ENCODE results near the gene IGFALS. TPM values are rescaled to one million over a fixed set of nuclear protein-coding genes. Genes with fewer than 3 reads are reported as not detected.
A peak's percentile ranks its signal among the peaks of the same experiment; 100 is the strongest.

The IGFALS gene
- total and polyA plus RNA-seq, 4 donors: 0.84 TPM; not detected in 3

GRCh38 chr16:1781758-1782407 lies 11.6 kb downstream of the IGFALS start:
- H3K27me3 ChIP-seq (ENCODE audit: control insufficient read depth in 1 of 2, insufficient read depth in 2 of 2, low read length in 1 of 2): no peaks in the 10 kb centered on the region
- H3K36me3 ChIP-seq (ENCODE audit: control insufficient read depth in 1 of 2, insufficient read depth in 2 of 2, low read length in 1 of 2): peaks cover 0 to 5% of the 10 kb centered on the region in 2 donors
- peak overlapping the region; percentile 68 to 77 for H3K4me3 ChIP-seq (ENCODE audit: low read length in 2 of 2)
- WGBS, 2 donors: 1% methylated on average over 50 to 70 of the region's 70 CpGs
- H3K27ac ChIP-seq (ENCODE audit: low read depth in 1 of 2, low read length in 2 of 2): peak overlapping the region in 1 of 2 donors; percentile 34
- ATAC-seq (ENCODE audit: low FRiP score): peak; percentile 6
- H3K4me1 ChIP-seq (ENCODE audit: control insufficient read depth in 1 of 2, insufficient read depth in 2 of 2, low read length in 2 of 2): no peaks in the 10 kb centered on the region
- DNase-seq: peak in 1 of 2 donors; percentile 64
- H3K9me3 ChIP-seq (ENCODE audit: control insufficient read depth, low read length): no peaks in the 10 kb centered on the region
- intact Hi-C loops (cut with DNase I): loop anchor here in 1 of 2 donors (5.0 kb wide), 2 partner anchors 45 to 475 kb away; partner anchors contain the start of genes FAHD1, HAGH and UBE2I

- H3K36me3 ChIP-seq (ENCODE audit: control insufficient read depth in 1 of 2, insufficient read depth in 2 of 2, low read length in 1 of 2): peaks cover 0 to 7% of the 10 kb centered on the region in 2 donors
- intact Hi-C loops (cut with DNase I): loop anchor here in 1 of 2 donors (5.0 kb wide), 2 partner anchors 46 to 474 kb away; partner anchors contain the start of genes FAHD1, HAGH and UBE2I
- ATAC-seq (ENCODE audit: low FRiP score): no peak
- no peak overlapping the region for H3K27ac ChIP-seq (ENCODE audit: low read depth in 1 of 2, low read length in 2 of 2)
- DNase-seq: peak in 1 of 2 donors; percentile 50
- H3K4me3 ChIP-seq (ENCODE audit: low read length in 2 of 2): peak overlapping the region in 1 of 2 donors; percentile 77
- no peaks in the 10 kb centered on the region for H3K27me3 ChIP-seq (ENCODE audit: control insufficient read depth in 1 of 2, insufficient read depth in 2 of 2, low read length in 1 of 2)
- WGBS, 2 donors: 58 to 59% methylated on average over 20 of the region's 20 CpGs
- no peaks in the 10 kb centered on the region for H3K9me3 ChIP-seq (ENCODE audit: control insufficient read depth, low read length)
- no peaks in the 10 kb centered on the region for H3K4me1 ChIP-seq (ENCODE audit: control insufficient read depth in 1 of 2, insufficient read depth in 2 of 2, low read length in 2 of 2)
Observed at GRCh38 chr16:1781254-1781653, 12.3 kb downstream of the IGFALS start.

DNA sequence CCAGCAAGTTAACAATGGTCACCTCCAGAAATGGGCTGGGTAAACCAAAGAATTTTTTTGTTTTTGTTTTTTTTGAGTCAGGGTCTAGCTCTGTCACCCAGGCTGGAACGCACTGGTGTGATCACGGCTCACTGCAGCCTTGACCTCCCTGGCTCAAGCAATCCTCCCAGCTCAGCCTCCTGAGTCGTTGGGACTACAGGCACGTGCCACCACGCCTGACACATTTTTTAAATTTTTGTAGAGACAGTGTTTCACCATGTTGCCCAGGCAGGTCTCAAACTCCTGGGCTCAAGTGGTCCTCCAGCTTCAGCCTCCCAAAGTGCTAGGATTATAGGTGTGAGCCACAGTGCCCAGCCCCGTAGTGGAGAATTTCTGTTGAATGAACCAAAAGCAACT lies 12.8 kb downstream of the IGFALS start:
- peaks cover 0 to 7% of the 10 kb centered on the region in 2 donors for H3K36me3 ChIP-seq (ENCODE audit: control insufficient read depth in 1 of 2, insufficient read depth in 2 of 2, low read length in 1 of 2)
- WGBS, 2 donors: 67 to 69% methylated on average over 6 of the region's 6 CpGs

GRCh38 chr16:1779741-1780676 lies 13.5 kb downstream of the IGFALS start:
- peak in 1 of 2 donors; percentile 38 for DNase-seq
- Histone ChIP-seq H3K4me3 (ENCODE audit: low read length in 2 of 2) (no peak overlapping the region), H3K27me3 (ENCODE audit: control insufficient read depth in 1 of 2, insufficient read depth in 2 of 2, low read length in 1 of 2) (no peaks in the 10 kb centered on the region), H3K27ac (ENCODE audit: low read depth in 1 of 2, low read length in 2 of 2) (no peak overlapping the region), H3K9me3 (ENCODE audit: control insufficient read depth, low read length) (no peaks in the 10 kb centered on the region), H3K4me1 (ENCODE audit: control insufficient read depth in 1 of 2, insufficient read depth in 2 of 2, low read length in 2 of 2) (no peaks in the 10 kb centered on the region), H3K36me3 (ENCODE audit: control insufficient read depth in 1 of 2, insufficient read depth in 2 of 2, low read length in 1 of 2) (peaks cover 0 to 7% of the 10 kb centered on the region in 2 donors)
- 75 to 79% methylated on average over 25 to 27 of the region's 27 CpGs for WGBS, 2 donors
- intact Hi-C loops (cut with DNase I): loop anchor here in 1 of 2 donors (5.0 kb wide), 2 partner anchors 47 to 473 kb away; partner anchors contain the start of genes FAHD1, HAGH and UBE2I
- ATAC-seq (ENCODE audit: low FRiP score): no peak

More for the DNA sequence above, 12.8 kb downstream of the IGFALS start:
- Histone ChIP-seq H3K4me3 (ENCODE audit: low read length in 2 of 2) (no peak overlapping the region), H3K27me3 (ENCODE audit: control insufficient read depth in 1 of 2, insufficient read depth in 2 of 2, low read length in 1 of 2) (no peaks in the 10 kb centered on the region), H3K4me1 (ENCODE audit: control insufficient read depth in 1 of 2, insufficient read depth in 2 of 2, low read length in 2 of 2) (no peaks in the 10 kb centered on the region), H3K27ac (ENCODE audit: low read depth in 1 of 2, low read length in 2 of 2) (no peak overlapping the region), H3K9me3 (ENCODE audit: control insufficient read depth, low read length) (no peaks in the 10 kb centered on the region)
- no peak for ATAC-seq (ENCODE audit: low FRiP score)
- DNase-seq: peak in 1 of 2 donors; percentile 24
- intact Hi-C loops (cut with DNase I): loop anchor here in 1 of 2 donors (5.0 kb wide), 2 partner anchors 47 to 473 kb away; partner anchors contain the start of genes FAHD1, HAGH and UBE2I

- peaks cover 0 to 7% of the 10 kb centered on the region in 2 donors for H3K36me3 ChIP-seq (ENCODE audit: control insufficient read depth in 1 of 2, insufficient read depth in 2 of 2, low read length in 1 of 2)
- no peaks in the 10 kb centered on the region for H3K9me3 ChIP-seq (ENCODE audit: control insufficient read depth, low read length)
- no peak overlapping the region for H3K4me3 ChIP-seq (ENCODE audit: low read length in 2 of 2)
- DNase-seq (no peak), ATAC-seq (ENCODE audit: low FRiP score) (no peak)
- intact Hi-C loops (cut with DNase I): no loop called here
- WGBS, 2 donors: 77 to 79% methylated on average over 8 of the region's 8 CpGs
- no peaks in the 10 kb centered on the region for H3K27me3 ChIP-seq (ENCODE audit: control insufficient read depth in 1 of 2, insufficient read depth in 2 of 2, low read length in 1 of 2)
- H3K27ac ChIP-seq (ENCODE audit: low read depth in 1 of 2, low read length in 2 of 2): no peak overlapping the region
- no peaks in the 10 kb centered on the region for H3K4me1 ChIP-seq (ENCODE audit: control insufficient read depth in 1 of 2, insufficient read depth in 2 of 2, low read length in 2 of 2)
Observed at GRCh38 chr16:1779234-1779701, 14.2 kb downstream of the IGFALS start.

GRCh38 chr16:1778200-1779179 lies 15.0 kb downstream of the IGFALS start:
- Histone ChIP-seq H3K4me1 (ENCODE audit: control insufficient read depth in 1 of 2, insufficient read depth in 2 of 2, low read length in 2 of 2) (no peaks in the 10 kb centered on the region), H3K36me3 (ENCODE audit: control insufficient read depth in 1 of 2, insufficient read depth in 2 of 2, low read length in 1 of 2) (peaks cover 0 to 7% of the 10 kb centered on the region in 2 donors), H3K4me3 (ENCODE audit: low read length in 2 of 2) (no peak overlapping the region), H3K27me3 (ENCODE audit: control insufficient read depth in 1 of 2, insufficient read depth in 2 of 2, low read length in 1 of 2) (no peaks in the 10 kb centered on the region), H3K9me3 (ENCODE audit: control insufficient read depth, low read length) (no peaks in the 10 kb centered on the region), H3K27ac (ENCODE audit: low read depth in 1 of 2, low read length in 2 of 2) (no peak overlapping the region)
- DNase-seq: peak in 1 of 2 donors; percentile 47
- WGBS, 2 donors: 81% methylated on average over 34 of the region's 34 CpGs
- no peak for ATAC-seq (ENCODE audit: low FRiP score)
- intact Hi-C loops (cut with DNase I): no loop called here

DNA sequence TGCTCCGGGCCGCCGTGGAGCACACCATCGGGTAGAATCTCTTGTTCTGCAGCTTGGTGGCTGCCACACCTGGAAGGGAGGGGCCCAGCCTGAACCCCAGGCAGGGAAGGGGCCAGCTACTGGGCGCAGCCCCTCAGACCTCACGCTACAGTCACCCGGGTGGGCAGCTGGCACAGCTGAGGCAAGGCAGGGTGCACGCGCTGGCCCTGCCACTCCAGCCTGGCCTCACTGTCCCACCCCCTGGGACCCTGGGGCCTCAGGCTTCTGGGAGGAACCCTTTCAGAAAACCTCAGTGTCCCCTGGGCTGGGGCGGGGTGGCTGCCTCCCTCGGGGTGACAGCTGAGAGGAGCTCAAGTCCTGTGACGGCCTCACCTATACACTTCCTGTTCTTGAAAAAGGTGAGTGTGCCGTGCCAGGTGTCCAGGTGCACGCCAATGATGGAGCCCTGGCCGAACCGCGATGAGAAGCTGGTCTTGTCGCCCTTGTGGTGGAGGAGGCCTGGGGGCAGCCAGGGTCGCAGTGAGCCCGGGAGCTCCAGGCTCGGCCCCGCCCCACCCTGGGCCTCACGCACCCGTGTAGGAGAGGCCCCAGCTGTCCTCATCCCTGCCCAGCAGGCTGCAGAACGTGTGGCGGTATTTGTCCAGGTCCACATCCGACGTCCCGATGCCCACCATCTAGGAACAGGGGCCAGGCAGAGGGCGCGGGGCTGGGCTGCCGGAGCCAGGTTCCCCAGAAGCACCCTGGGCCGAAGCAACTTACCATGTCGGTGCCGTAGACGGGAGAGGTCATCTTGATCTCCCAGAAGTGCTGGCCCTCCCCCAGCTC lies 15.9 kb downstream of the IGFALS start:
- Histone ChIP-seq H3K36me3 (ENCODE audit: control insufficient read depth in 1 of 2, insufficient read depth in 2 of 2, low read length in 1 of 2) (peaks cover 0 to 7% of the 10 kb centered on the region in 2 donors), H3K27me3 (ENCODE audit: control insufficient read depth in 1 of 2, insufficient read depth in 2 of 2, low read length in 1 of 2) (no peaks in the 10 kb centered on the region), H3K4me1 (ENCODE audit: control insufficient read depth in 1 of 2, insufficient read depth in 2 of 2, low read length in 2 of 2) (no peaks in the 10 kb centered on the region), H3K9me3 (ENCODE audit: control insufficient read depth, low read length) (no peaks in the 10 kb centered on the region), H3K4me3 (ENCODE audit: low read length in 2 of 2) (no peak overlapping the region), H3K27ac (ENCODE audit: low read depth in 1 of 2, low read length in 2 of 2) (no peak overlapping the region)
- no peak for DNase-seq
- no peak for ATAC-seq (ENCODE audit: low FRiP score)
- WGBS, 2 donors: 81% methylated on average over 36 of the region's 36 CpGs
- intact Hi-C loops (cut with DNase I): no loop called here
